Smooth muscle cell (in vitro differentiated cells): ENCODE results near the gene RFC1. TPM values are rescaled to one million over a fixed set of nuclear protein-coding genes. Genes with fewer than 3 reads are reported as not detected.
A peak's percentile ranks its signal among the peaks of the same experiment; 100 is the strongest.

ENCODE experiments used
- DNase-seq: peaks from one replicate; lab custom pipeline; 2025; ENCODE audit not compliant: unreplicated experiment; lab: John Stamatoyannopoulos, UW
- H2AFZ ChIP-seq: fragments of 200-600 bp; sonication (generic); 2 replicates; pipeline ENCODE4 v1.6.0; 2016; ENCODE audit warnings: antibody characterized with exemption, low read depth, mild to moderate bottlenecking
- H3F3A ChIP-seq: fragments of 200-600 bp; sonication (generic); 2 replicates; pipeline ENCODE4 v1.6.0; 2017; ENCODE audit warnings: antibody characterized with exemption, low read depth
- H3K27ac ChIP-seq: fragments of 200-600 bp; sonication (generic); 2 replicates; pipeline ENCODE4 v1.5.1; 2016; ENCODE audit warnings: low read depth, mild to moderate bottlenecking
- H3K27me3 ChIP-seq: fragments of 200-600 bp; sonication (generic); 2 replicates; pipeline ENCODE4 v1.6.1; 2016; ENCODE audit warnings: low read depth, mild to moderate bottlenecking
- H3K36me3 ChIP-seq: fragments of 200-600 bp; sonication (generic); 2 replicates; pipeline ENCODE4 v1.5.1; 2016; ENCODE audit warnings: low read depth
- H3K4me1 ChIP-seq: fragments of 200-600 bp; sonication (generic); 2 replicates; pipeline ENCODE4 v1.5.1; 2016; ENCODE audit warnings: low read depth
- H3K4me2 ChIP-seq: fragments of 200-600 bp; sonication (generic); 2 replicates; pipeline ENCODE4 v1.6.0; 2016; ENCODE audit warnings: mild to moderate bottlenecking
- H3K4me3 ChIP-seq: fragments of 200-600 bp; sonication (generic); 2 replicates; pipeline ENCODE4 v1.5.1; 2016; ENCODE audit warnings: mild to moderate bottlenecking
- H3K79me2 ChIP-seq: fragments of 200-600 bp; sonication (generic); 2 replicates; pipeline ENCODE4 v1.6.0; 2016; ENCODE audit warnings: low read depth, mild to moderate bottlenecking
- H3K9ac ChIP-seq: fragments of 200-600 bp; sonication (generic); 2 replicates; pipeline ENCODE4 v1.6.0; 2016; ENCODE audit warnings: low read depth
- H3K9me3 ChIP-seq: fragments of 200-600 bp; sonication (generic); replicated peaks from 2 replicates; pipeline ENCODE4 v1.5.1; 2016; ENCODE audit warnings: low read depth
- H4K20me1 ChIP-seq: fragments of 200-600 bp; sonication (generic); 2 replicates; pipeline ENCODE4 v1.6.0; 2016; ENCODE audit warnings: low read depth
- WGBS: methylation state at CpG from one replicate; pipeline ENCODE4 v1.1.7; 2016; ENCODE audit warnings: low lambda C conversion rate; 5-methylcytosine and 5-hydroxymethylcytosine counted together
- polyA plus RNA-seq: library from polyadenylated mRNA; unstranded; fragments of >200 nt; fragmentation: Nextera tagmentation; extraction: Ambion mirVana; gene quantifications from 2 replicates; pipeline ENCODE4 v1.2.1, GENCODE V29; 2016
- total RNA-seq: library from RNA; depleted of rRNA; stranded (reverse); fragments of >200 nt; gene quantifications from 2 replicates; pipeline ENCODE4 v1.2.3, GENCODE V29; 2014
- TF ChIP-seq, protein P1 (sequence below): fragments of 200-600 bp; sonication (generic); IDR thresholded peaks from 2 replicates; pipeline ENCODE4 v1.5.1; 2017; ENCODE audit warnings: borderline replicate concordance, mild to moderate bottlenecking, antibody characterized with exemption; ENCODE audit not compliant: insufficient read depth, poor library complexity, severe bottlenecking

Gene RFC1
- total and polyA plus RNA-seq, 2 experiments from 2014 or later = 25.3 to 48.0 TPM

DNA sequence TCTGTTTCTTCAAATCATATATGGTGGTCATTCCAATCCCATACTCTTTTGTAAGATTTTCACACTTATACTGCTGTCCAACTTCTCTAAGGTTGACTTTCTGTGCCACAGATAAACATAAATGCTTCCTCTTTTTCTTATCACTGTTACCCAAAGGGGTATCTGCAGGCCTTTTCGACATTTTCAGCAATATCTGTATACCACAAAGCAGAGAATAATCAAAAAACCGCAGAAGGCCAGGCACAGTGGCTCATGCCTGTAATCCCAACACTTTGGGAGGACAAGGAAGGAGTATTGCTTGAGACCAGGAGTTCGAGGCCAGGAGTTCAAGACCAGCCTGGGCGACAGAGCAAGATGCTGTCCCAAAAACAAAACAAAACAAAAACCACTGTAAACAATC, 3.1 kb upstream of the RFC1 start:
- TF ChIP-seq, protein P1, sequence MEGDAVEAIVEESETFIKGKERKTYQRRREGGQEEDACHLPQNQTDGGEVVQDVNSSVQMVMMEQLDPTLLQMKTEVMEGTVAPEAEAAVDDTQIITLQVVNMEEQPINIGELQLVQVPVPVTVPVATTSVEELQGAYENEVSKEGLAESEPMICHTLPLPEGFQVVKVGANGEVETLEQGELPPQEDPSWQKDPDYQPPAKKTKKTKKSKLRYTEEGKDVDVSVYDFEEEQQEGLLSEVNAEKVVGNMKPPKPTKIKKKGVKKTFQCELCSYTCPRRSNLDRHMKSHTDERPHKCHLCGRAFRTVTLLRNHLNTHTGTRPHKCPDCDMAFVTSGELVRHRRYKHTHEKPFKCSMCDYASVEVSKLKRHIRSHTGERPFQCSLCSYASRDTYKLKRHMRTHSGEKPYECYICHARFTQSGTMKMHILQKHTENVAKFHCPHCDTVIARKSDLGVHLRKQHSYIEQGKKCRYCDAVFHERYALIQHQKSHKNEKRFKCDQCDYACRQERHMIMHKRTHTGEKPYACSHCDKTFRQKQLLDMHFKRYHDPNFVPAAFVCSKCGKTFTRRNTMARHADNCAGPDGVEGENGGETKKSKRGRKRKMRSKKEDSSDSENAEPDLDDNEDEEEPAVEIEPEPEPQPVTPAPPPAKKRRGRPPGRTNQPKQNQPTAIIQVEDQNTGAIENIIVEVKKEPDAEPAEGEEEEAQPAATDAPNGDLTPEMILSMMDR = no peak
- Histone ChIP-seq H4K20me1 (peaks cover 8% of the 10 kb centered on the region), H3K4me3 (no peak overlapping the region), H3F3A (no peaks in the 10 kb centered on the region), H3K4me1 (peaks cover 11% of the 10 kb centered on the region), H3K36me3 (no peaks in the 10 kb centered on the region), H3K9me3 (no peaks in the 10 kb centered on the region), H3K27ac (no peak overlapping the region), H3K79me2 (peaks cover 18% of the 10 kb centered on the region), H3K4me2 (no peak overlapping the region), H3K27me3 (no peaks in the 10 kb centered on the region), H2AFZ (no peak overlapping the region), H3K9ac (no peak overlapping the region)
- 78% methylated on average over 4 of the region's 4 CpGs for WGBS
- DNase-seq = no peak

DNA sequence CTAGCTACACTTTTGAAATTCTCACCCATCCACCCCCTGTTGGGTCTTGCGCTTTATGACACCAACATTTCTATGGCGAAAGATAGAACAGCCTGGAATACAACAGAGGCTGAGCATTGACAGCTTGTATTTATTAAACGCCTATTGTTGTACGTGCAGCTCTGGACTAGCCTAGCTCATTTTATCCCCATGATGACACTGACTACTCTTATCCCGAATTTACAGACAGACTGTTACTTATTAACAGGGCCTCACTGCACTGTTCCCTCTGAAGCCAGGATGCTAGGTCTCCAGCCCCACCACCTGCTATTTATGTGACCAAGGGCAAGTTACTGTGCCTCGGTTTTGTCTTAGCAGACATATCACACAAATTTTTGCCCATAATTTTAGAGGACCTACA, 1.0 kb upstream of the RFC1 start:
- Histone ChIP-seq H3K4me3 (no peak overlapping the region), H3K9me3 (no peaks in the 10 kb centered on the region), H3K9ac (no peak overlapping the region), H3K36me3 (no peaks in the 10 kb centered on the region), H3K79me2 (peaks cover 39% of the 10 kb centered on the region), H3K4me2 (no peak overlapping the region), H3K4me1 (peaks cover 11% of the 10 kb centered on the region), H3K27me3 (no peaks in the 10 kb centered on the region), H2AFZ (peak overlapping the region; percentile 99), H3K27ac (no peak overlapping the region), H4K20me1 (peaks cover 24% of the 10 kb centered on the region), H3F3A (no peaks in the 10 kb centered on the region)
- DNase-seq = no peak
- TF ChIP-seq, protein P1 = no peak
- 92% methylated on average over 6 of the region's 6 CpGs for WGBS

DNA sequence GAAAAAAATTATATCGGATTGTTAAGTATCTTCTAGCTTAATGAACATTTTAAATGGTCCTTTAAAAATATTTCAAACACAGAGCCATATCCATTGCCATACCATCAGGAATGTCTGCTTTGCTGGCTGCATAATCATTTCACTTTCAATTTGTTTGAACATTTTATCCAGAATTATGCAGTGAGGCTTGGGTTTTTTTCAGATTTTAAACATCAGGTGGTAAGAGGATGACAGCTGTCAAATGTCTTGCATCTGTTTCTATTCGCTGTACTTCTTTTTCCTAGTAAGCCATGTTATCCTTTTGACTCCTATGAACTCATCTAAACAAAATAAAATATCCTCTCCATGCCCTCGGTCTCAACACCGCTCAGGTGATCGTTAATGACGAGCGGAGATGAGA, 802 bp downstream of the RFC1 start:
- TF ChIP-seq, protein P1 = no peak
- Histone ChIP-seq H3K36me3 (no peaks in the 10 kb centered on the region), H3K9me3 (no peaks in the 10 kb centered on the region), H3K27me3 (no peaks in the 10 kb centered on the region), H3K4me3 (peak overlapping the region; percentile 80), H2AFZ (peak overlapping the region; percentile 99), H4K20me1 (peaks cover 42% of the 10 kb centered on the region), H3K79me2 (peaks cover 57% of the 10 kb centered on the region), H3K4me2 (peak overlapping the region; percentile 87), H3K9ac (peak overlapping the region; percentile 91), H3K4me1 (peaks cover 11% of the 10 kb centered on the region), H3K27ac (peak overlapping the region; percentile 54), H3F3A (no peaks in the 10 kb centered on the region)
- WGBS = 17% methylated on average over 7 of the region's 7 CpGs
- DNase-seq = no peak

DNA sequence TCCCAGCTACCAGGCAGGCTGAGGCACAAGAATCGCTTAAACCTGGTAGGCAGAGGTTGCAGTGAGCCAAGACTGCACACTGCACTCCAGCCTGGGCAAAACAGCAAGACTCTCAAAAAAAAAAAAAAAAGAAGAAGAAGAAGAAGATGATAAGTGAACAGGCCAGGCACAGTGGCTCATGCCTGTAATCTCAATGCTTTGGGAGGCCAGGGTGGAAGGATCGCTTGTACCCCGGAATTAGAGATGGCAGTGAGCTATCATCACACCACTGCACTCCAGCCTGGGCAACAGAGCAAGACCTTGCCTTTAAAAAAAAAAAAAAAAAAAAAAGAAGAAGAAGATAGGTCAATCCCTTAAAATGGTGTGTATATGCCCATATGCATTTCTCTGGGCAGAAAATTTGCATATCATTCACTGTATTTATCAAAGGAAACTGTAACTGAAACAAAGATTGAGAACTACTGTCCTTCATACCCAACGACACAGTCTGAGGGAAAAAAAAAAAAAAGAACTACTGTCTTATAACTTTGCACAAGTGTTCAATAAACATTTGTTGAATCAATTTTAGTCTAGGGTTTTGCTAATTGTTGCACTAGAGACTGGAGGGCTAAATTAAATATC, 2.3 kb downstream of the RFC1 start:
- Histone ChIP-seq H3K9me3 (no peaks in the 10 kb centered on the region), H3K9ac (no peak overlapping the region), H3K4me1 (peaks cover 11% of the 10 kb centered on the region), H3K27ac (no peak overlapping the region), H3K27me3 (no peaks in the 10 kb centered on the region), H3K79me2 (peaks cover 72% of the 10 kb centered on the region), H2AFZ (no peak overlapping the region), H3K4me3 (no peak overlapping the region), H3K36me3 (no peaks in the 10 kb centered on the region), H4K20me1 (peaks cover 53% of the 10 kb centered on the region), H3K4me2 (peak overlapping the region; percentile 87), H3F3A (no peaks in the 10 kb centered on the region)
- DNase-seq = no peak
- TF ChIP-seq, protein P1 = no peak
- WGBS = 97% methylated on average over 4 of the region's 4 CpGs
